Hepatocyte (in vitro differentiated cells): ENCODE data around the gene SRRM3. TPM values are rescaled to one million over a fixed set of nuclear protein-coding genes. Genes with fewer than 3 reads are reported as not detected.

Source experiments
- DNase-seq: peaks from one replicate; pipeline ENCODE4 v3.0.0-alpha.2; 2016; ENCODE audit warnings: low spot score
- H2AFZ ChIP-seq: fragments of 200-600 bp; sonication (generic); 2 replicates; pipeline ENCODE4 v1.6.0; 2016; ENCODE audit warnings: antibody characterized with exemption, mild to moderate bottlenecking
- H3K27ac ChIP-seq: fragments of 200-600 bp; sonication (generic); 2 replicates; pipeline ENCODE4 v1.5.1; 2016; ENCODE audit warnings: mild to moderate bottlenecking
- H3K27me3 ChIP-seq: fragments of 200-600 bp; sonication (generic); 2 replicates; pipeline ENCODE4 v1.6.1; 2016
- H3K36me3 ChIP-seq: fragments of 200-600 bp; sonication (generic); replicated peaks from 2 replicates; pipeline ENCODE4 v1.5.1; 2016; ENCODE audit warnings: low read depth; ENCODE audit not compliant: insufficient read depth
- H3K4me1 ChIP-seq: fragments of 200-600 bp; sonication (generic); 2 replicates; pipeline ENCODE4 v1.5.1; 2016; ENCODE audit warnings: mild to moderate bottlenecking, moderate library complexity; ENCODE audit not compliant: insufficient read depth
- H3K4me2 ChIP-seq: fragments of 200-600 bp; sonication (generic); 2 replicates; pipeline ENCODE4 v1.6.0; 2016
- H3K4me3 ChIP-seq: fragments of 200-600 bp; sonication (generic); 2 replicates; pipeline ENCODE4 v1.5.1; 2016; ENCODE audit warnings: mild to moderate bottlenecking
- H3K79me2 ChIP-seq: fragments of 200-600 bp; sonication (generic); 2 replicates; pipeline ENCODE4 v1.6.0; 2017; ENCODE audit warnings: mild to moderate bottlenecking
- H3K9me2 ChIP-seq: fragments of 200-600 bp; sonication (generic); replicated peaks from 2 replicates; pipeline ENCODE4 v1.6.0; 2017; ENCODE audit warnings: mild to moderate bottlenecking; ENCODE audit not compliant: insufficient read depth
- H3K9me3 ChIP-seq: fragments of 200-600 bp; sonication (generic); 2 replicates; pipeline ENCODE4 v1.5.1; 2016; ENCODE audit warnings: low read depth, mild to moderate bottlenecking
- H4K20me1 ChIP-seq: fragments of 200-600 bp; sonication (generic); 2 replicates; pipeline ENCODE4 v1.6.0; 2016; ENCODE audit warnings: mild to moderate bottlenecking; ENCODE audit not compliant: insufficient read depth, poor library complexity, severe bottlenecking
- CTCF ChIP-seq: fragments of 200-600 bp; sonication (generic); IDR thresholded peaks from 2 replicates; pipeline ENCODE4 v1.5.1; 2016; ENCODE audit warnings: antibody characterized with exemption, mild to moderate bottlenecking; ENCODE audit not compliant: poor library complexity
- EZH2 ChIP-seq: fragments of 200-600 bp; sonication (generic); IDR thresholded peaks from 2 replicates; pipeline ENCODE4 v1.6.1; 2016; ENCODE audit warnings: antibody characterized with exemption, mild to moderate bottlenecking, borderline replicate concordance
- EZH2phosphoT487 ChIP-seq: fragments of 200-600 bp; sonication (generic); IDR thresholded peaks from one replicate; pipeline ENCODE4 v1.6.1; 2018; ENCODE audit warnings: antibody characterized with exemption, mild to moderate bottlenecking, low read depth, moderate library complexity; ENCODE audit not compliant: unreplicated experiment, severe bottlenecking
- WGBS: methylation state at CpG from one replicate; pipeline ENCODE4 v1.1.6; 2016; ENCODE audit warnings: low lambda C conversion rate; ENCODE audit errors: missing lambda C conversion rate; 5-methylcytosine and 5-hydroxymethylcytosine counted together
- polyA plus RNA-seq: library from polyadenylated mRNA; unstranded; fragments of >200 nt; fragmentation: Nextera tagmentation; extraction: Ambion mirVana; gene quantifications from 2 replicates; pipeline ENCODE4 v1.2.1, GENCODE V29; 2016
- total RNA-seq: library from RNA; depleted of rRNA; stranded (reverse); fragments of >200 nt; gene quantifications from 2 replicates; pipeline ENCODE4 v1.2.3, GENCODE V29; 2014

SRRM3 gene
- total and polyA plus RNA-seq, 2 experiments from 2014 or later, result 1.5 to 2.3 TPM

GRCh38 chr7:76328389-76328788, 126.7 kb downstream of the SRRM3 start:
- Histone ChIP-seq H4K20me1 (peaks cover 59% of the 10 kb centered on the region), H2AFZ (no peak overlapping the region), H3K4me1 (no peaks in the 10 kb centered on the region), H3K27me3 (no peaks in the 10 kb centered on the region), H3K9me3 (no peaks in the 10 kb centered on the region), H3K4me2 (no peak overlapping the region), H3K36me3 (no peaks in the 10 kb centered on the region), H3K4me3 (no peak overlapping the region), H3K9me2 (no peaks in the 10 kb centered on the region), H3K27ac (no peak overlapping the region), H3K79me2 (peaks cover 96% of the 10 kb centered on the region)
- WGBS, result 89% methylated on average over 15 of the region's 15 CpGs
- TF ChIP-seq EZH2, result no peak
- no peak for TF ChIP-seq EZH2phosphoT487
- no peak for TF ChIP-seq CTCF
- DNase-seq, result no peak

GRCh38 chr7:76329479-76329878, 127.8 kb downstream of the SRRM3 start:
- no peaks in the 10 kb centered on the region for H3K27me3 ChIP-seq
- H3K9me3 ChIP-seq, result no peaks in the 10 kb centered on the region
- H3K4me3 ChIP-seq, result no peak overlapping the region
- peaks cover 100% of the 10 kb centered on the region for H3K79me2 ChIP-seq
- H3K4me1 ChIP-seq, result no peaks in the 10 kb centered on the region
- peaks cover 65% of the 10 kb centered on the region for H4K20me1 ChIP-seq
- H2AFZ ChIP-seq, result no peak overlapping the region
- H3K9me2 ChIP-seq, result no peaks in the 10 kb centered on the region
- H3K36me3 ChIP-seq, result no peaks in the 10 kb centered on the region
- no peak overlapping the region for H3K27ac ChIP-seq
- no peak overlapping the region for H3K4me2 ChIP-seq
- no peak for DNase-seq
- TF ChIP-seq EZH2, result no peak
- no peak for TF ChIP-seq CTCF
- TF ChIP-seq EZH2phosphoT487, result no peak
- 97% methylated on average over 28 of the region's 29 CpGs for WGBS

- Histone ChIP-seq H4K20me1 (peaks cover 68% of the 10 kb centered on the region), H3K27me3 (no peaks in the 10 kb centered on the region), H3K27ac (no peak overlapping the region), H3K4me3 (no peak overlapping the region), H3K4me2 (no peak overlapping the region), H3K9me2 (no peaks in the 10 kb centered on the region), H3K9me3 (no peaks in the 10 kb centered on the region), H3K36me3 (no peaks in the 10 kb centered on the region), H2AFZ (no peak overlapping the region), H3K79me2 (peaks cover 99% of the 10 kb centered on the region), H3K4me1 (no peaks in the 10 kb centered on the region)
- DNase-seq, result no peak
- TF ChIP-seq EZH2phosphoT487, result no peak
- TF ChIP-seq CTCF, result no peak
- TF ChIP-seq EZH2, result no peak
- 73% methylated on average over 4 of the region's 4 CpGs for WGBS
Observed at GRCh38 chr7:76330261-76330660, 128.6 kb downstream of the SRRM3 start.

- Histone ChIP-seq H3K9me2 (no peaks in the 10 kb centered on the region), H3K4me1 (no peaks in the 10 kb centered on the region), H3K27ac (no peak overlapping the region), H3K4me2 (no peak overlapping the region), H3K36me3 (no peaks in the 10 kb centered on the region), H4K20me1 (peaks cover 71% of the 10 kb centered on the region), H2AFZ (no peak overlapping the region), H3K9me3 (no peaks in the 10 kb centered on the region), H3K27me3 (no peaks in the 10 kb centered on the region), H3K79me2 (peaks cover 99% of the 10 kb centered on the region), H3K4me3 (no peak overlapping the region)
- 72% methylated on average over 5 of the region's 5 CpGs for WGBS
- TF ChIP-seq CTCF (no peak), EZH2phosphoT487 (no peak), EZH2 (no peak)
- no peak for DNase-seq
Observed at GRCh38 chr7:76330673-76331072, 129.0 kb downstream of the SRRM3 start.
